Measurements from ENCODE around the gene PINK1. TPM values are rescaled to one million over a fixed set of nuclear protein-coding genes. Genes with fewer than 3 reads are reported as not detected.

PINK1 gene
- total and polyA plus RNA-seq, 4 donors = 37.5 to 45.4 (median 40.8) TPM

DNA sequence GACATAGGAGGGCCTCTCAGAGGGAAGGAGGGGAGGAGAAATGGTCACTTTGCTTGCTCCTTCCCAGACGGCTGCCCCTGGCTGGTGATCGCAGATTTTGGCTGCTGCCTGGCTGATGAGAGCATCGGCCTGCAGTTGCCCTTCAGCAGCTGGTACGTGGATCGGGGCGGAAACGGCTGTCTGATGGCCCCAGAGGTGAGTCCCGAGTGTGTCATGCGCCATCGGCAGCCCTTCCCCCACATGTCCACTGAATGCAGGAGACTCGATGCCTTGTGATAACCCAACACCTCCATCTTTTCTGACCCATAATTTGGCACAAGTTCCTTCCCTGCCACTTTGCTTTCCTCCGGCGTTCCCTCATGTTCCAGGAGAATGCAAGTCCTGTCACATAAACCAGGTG, 15.2 kb downstream of the PINK1 start:
- Histone ChIP-seq H3K27me3 (ENCODE audit: control insufficient read depth in 3 of 3, insufficient read depth in 3 of 3, low read length in 2 of 3) (no peaks in the 10 kb centered on the region), H3K9me3 (ENCODE audit: control insufficient read depth in 4 of 4, insufficient read depth in 3 of 4, low read length in 3 of 4) (no peaks in the 10 kb centered on the region), H3K4me3 (no peak overlapping the region), H3K36me3 (ENCODE audit: control insufficient read depth in 4 of 4, insufficient read depth in 4 of 4, low read length in 4 of 4) (peaks cover 37 to 60% (median 45%) of the 10 kb centered on the region in 4 donors), H3K9ac (ENCODE audit: insufficient read depth in 1 of 2, low read length in 2 of 2) (no peak overlapping the region), H3K27ac (ENCODE audit: low read depth in 1 of 2, low read length in 1 of 2) (no peak overlapping the region), H3K4me1 (ENCODE audit: control insufficient read depth in 5 of 5, insufficient read depth in 5 of 5, low read length in 5 of 5) (no peaks in the 10 kb centered on the region)
- DNase-seq = no peak
- ATAC-seq (ENCODE audit: insufficient read depth, low FRiP score) = no peak
- no peak for TF ChIP-seq CTCF (IDR thresholded peaks at IDR 0.05; ENCODE audit: control extremely low read depth, extremely low read depth)
- WGBS, 2 donors = 92 to 97% methylated on average over 13 of the region's 13 CpGs

DNA sequence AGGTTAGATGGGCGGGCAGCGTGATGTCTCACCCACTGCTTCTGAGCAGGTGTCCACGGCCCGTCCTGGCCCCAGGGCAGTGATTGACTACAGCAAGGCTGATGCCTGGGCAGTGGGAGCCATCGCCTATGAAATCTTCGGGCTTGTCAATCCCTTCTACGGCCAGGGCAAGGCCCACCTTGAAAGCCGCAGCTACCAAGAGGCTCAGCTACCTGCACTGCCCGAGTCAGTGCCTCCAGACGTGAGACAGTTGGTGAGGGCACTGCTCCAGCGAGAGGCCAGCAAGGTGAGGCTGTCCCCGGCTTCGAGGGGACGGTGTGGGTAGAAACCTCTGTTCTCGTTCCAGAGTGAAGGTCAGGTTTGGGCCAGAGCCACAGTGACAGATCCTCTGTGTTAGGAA, 15.7 kb downstream of the PINK1 start:
- peaks cover 37 to 61% (median 48%) of the 10 kb centered on the region in 4 donors for H3K36me3 ChIP-seq (ENCODE audit: control insufficient read depth in 4 of 4, insufficient read depth in 4 of 4, low read length in 4 of 4)
- H3K9me3 ChIP-seq (ENCODE audit: control insufficient read depth in 4 of 4, insufficient read depth in 3 of 4, low read length in 3 of 4) = no peaks in the 10 kb centered on the region
- no peaks in the 10 kb centered on the region for H3K27me3 ChIP-seq (ENCODE audit: control insufficient read depth in 3 of 3, insufficient read depth in 3 of 3, low read length in 2 of 3)
- no peak for ATAC-seq (ENCODE audit: insufficient read depth, low FRiP score)
- H3K4me3 ChIP-seq = no peak overlapping the region
- TF ChIP-seq CTCF (IDR thresholded peaks at IDR 0.05; ENCODE audit: control extremely low read depth, extremely low read depth) = no peak
- H3K9ac ChIP-seq (ENCODE audit: insufficient read depth in 1 of 2, low read length in 2 of 2) = no peak overlapping the region
- H3K27ac ChIP-seq (ENCODE audit: low read depth in 1 of 2, low read length in 1 of 2) = no peak overlapping the region
- 95 to 97% methylated on average over 15 of the region's 15 CpGs for WGBS, 2 donors
- no peak for DNase-seq
- no peaks in the 10 kb centered on the region for H3K4me1 ChIP-seq (ENCODE audit: control insufficient read depth in 5 of 5, insufficient read depth in 5 of 5, low read length in 5 of 5)

DNA sequence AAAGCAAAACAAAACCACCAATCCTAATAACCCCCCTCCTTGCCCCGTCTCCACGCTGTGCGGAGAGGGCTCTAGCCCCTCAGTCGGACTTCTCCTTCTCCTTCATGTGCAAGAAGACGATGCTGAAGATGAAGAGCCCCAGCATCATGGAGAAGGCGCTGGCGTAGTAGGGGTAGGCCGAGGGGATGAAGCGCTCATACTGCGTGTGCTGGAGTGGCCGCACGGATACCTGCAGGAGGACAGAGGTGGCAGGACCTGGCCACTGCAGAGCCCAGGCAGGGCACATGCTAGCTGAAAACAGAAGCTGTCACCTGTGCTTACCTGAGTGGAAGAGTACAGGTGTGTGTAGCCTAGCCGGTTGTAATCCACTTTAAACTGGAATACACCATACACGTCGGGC, 19.0 kb downstream of the PINK1 start:
- no peak overlapping the region for H3K27ac ChIP-seq (ENCODE audit: low read depth in 1 of 2, low read length in 1 of 2)
- no peak for TF ChIP-seq CTCF (IDR thresholded peaks at IDR 0.05; ENCODE audit: control extremely low read depth, extremely low read depth)
- H3K36me3 ChIP-seq (ENCODE audit: control insufficient read depth in 4 of 4, insufficient read depth in 4 of 4, low read length in 4 of 4) = peaks cover 39 to 73% (median 59%) of the 10 kb centered on the region in 4 donors
- H3K9ac ChIP-seq (ENCODE audit: insufficient read depth in 1 of 2, low read length in 2 of 2) = no peak overlapping the region
- no peak for ATAC-seq (ENCODE audit: insufficient read depth, low FRiP score)
- H3K9me3 ChIP-seq (ENCODE audit: control insufficient read depth in 4 of 4, insufficient read depth in 3 of 4, low read length in 3 of 4) = no peaks in the 10 kb centered on the region
- WGBS, 2 donors = 96% methylated on average over 15 of the region's 15 CpGs
- no peaks in the 10 kb centered on the region for H3K27me3 ChIP-seq (ENCODE audit: control insufficient read depth in 3 of 3, insufficient read depth in 3 of 3, low read length in 2 of 3)
- DNase-seq = no peak
- no peak overlapping the region for H3K4me3 ChIP-seq
- H3K4me1 ChIP-seq (ENCODE audit: control insufficient read depth in 5 of 5, insufficient read depth in 5 of 5, low read length in 5 of 5) = no peaks in the 10 kb centered on the region

- no peak overlapping the region for H3K27ac ChIP-seq (ENCODE audit: low read depth in 1 of 2, low read length in 1 of 2)
Observed at GRCh38 chr1:20654104-20654690, 20.9 kb downstream of the PINK1 start.

More at GRCh38 chr1:20654104-20654690, 20.9 kb downstream of the PINK1 start:
- Histone ChIP-seq H3K27me3 (ENCODE audit: control insufficient read depth in 3 of 3, insufficient read depth in 3 of 3, low read length in 2 of 3) (no peaks in the 10 kb centered on the region), H3K36me3 (ENCODE audit: control insufficient read depth in 4 of 4, insufficient read depth in 4 of 4, low read length in 4 of 4) (peaks cover 34 to 66% (median 50%) of the 10 kb centered on the region in 4 donors), H3K9ac (ENCODE audit: insufficient read depth in 1 of 2, low read length in 2 of 2) (no peak overlapping the region), H3K4me1 (ENCODE audit: control insufficient read depth in 5 of 5, insufficient read depth in 5 of 5, low read length in 5 of 5) (no peaks in the 10 kb centered on the region), H3K4me3 (no peak overlapping the region), H3K9me3 (ENCODE audit: control insufficient read depth in 4 of 4, insufficient read depth in 3 of 4, low read length in 3 of 4) (no peaks in the 10 kb centered on the region)
- no peak for ATAC-seq (ENCODE audit: insufficient read depth, low FRiP score)
- DNase-seq = no peak
- TF ChIP-seq CTCF (IDR thresholded peaks at IDR 0.05; ENCODE audit: control extremely low read depth, extremely low read depth) = no peak
- WGBS, 2 donors = 85 to 88% methylated on average over 20 of the region's 20 CpGs

All from lung (tissue), 12 donors.